Measurements from ENCODE around the gene BABAM2. TPM values are rescaled to one million over a fixed set of nuclear protein-coding genes. Genes with fewer than 3 reads are reported as not detected.
"Not testable (repeated sequence)": the region's sequence is repeated elsewhere in the genome, so short reads cannot be mapped to it uniquely, and the experiment has no call there.

The BABAM2 gene
- total RNA-seq, 2 donors from 2014 or later: 32.2 to 33.5 TPM

GRCh38 chr2:28329184-28329583, 438.7 kb downstream of the BABAM2 start:
- H3K4me3 ChIP-seq: no peak overlapping the region
- no peak for TF ChIP-seq CTCF (IDR thresholded peaks at IDR 0.05)
- H3K27ac ChIP-seq: no peak overlapping the region
- no peaks in the 10 kb centered on the region for H3K9me3 ChIP-seq
- intact Hi-C loops (cut with DNase I): no loop called here
- H3K4me1 ChIP-seq: no peaks in the 10 kb centered on the region
- no peak overlapping the region for H3K9ac ChIP-seq (ENCODE audit: low read depth in 2 of 2, low read length in 2 of 2)
- no peak for DNase-seq
- H3K36me3 ChIP-seq: no peaks in the 10 kb centered on the region
- H3K27me3 ChIP-seq: no peaks in the 10 kb centered on the region

GRCh38 chr2:28330722-28331121, 440.2 kb downstream of the BABAM2 start:
- H3K4me3 ChIP-seq; intact Hi-C loops (cut with DNase I); H3K4me1 ChIP-seq; H3K9ac ChIP-seq (ENCODE audit: low read depth in 2 of 2, low read length in 2 of 2); DNase-seq; H3K9me3 ChIP-seq; H3K27ac ChIP-seq; H3K27me3 ChIP-seq; H3K36me3 ChIP-seq: not testable (repeated sequence)

- DNase-seq; H3K36me3 ChIP-seq; intact Hi-C loops (cut with DNase I); H3K27ac ChIP-seq; H3K27me3 ChIP-seq; H3K9ac ChIP-seq (ENCODE audit: low read depth in 2 of 2, low read length in 2 of 2); H3K4me3 ChIP-seq; H3K9me3 ChIP-seq; H3K4me1 ChIP-seq: not testable (repeated sequence)
Observed at GRCh38 chr2:28331797-28332196, 441.3 kb downstream of the BABAM2 start.

- intact Hi-C loops (cut with DNase I): no loop called here
- Histone ChIP-seq H3K27me3 (no peaks in the 10 kb centered on the region), H3K9me3 (no peaks in the 10 kb centered on the region), H3K4me1 (no peaks in the 10 kb centered on the region), H3K27ac (no peak overlapping the region), H3K36me3 (no peaks in the 10 kb centered on the region), H3K4me3 (no peak overlapping the region), H3K9ac (ENCODE audit: low read depth in 2 of 2, low read length in 2 of 2) (no peak overlapping the region)
- no peak for TF ChIP-seq CTCF (IDR thresholded peaks at IDR 0.05)
- no peak for DNase-seq
Observed at GRCh38 chr2:28332696-28333095, 442.2 kb downstream of the BABAM2 start.

GRCh38 chr2:28333606-28334526, 443.3 kb downstream of the BABAM2 start:
- H3K27ac ChIP-seq: no peak overlapping the region
- DNase-seq: no peak
- intact Hi-C loops (cut with DNase I): no loop called here

GRCh38 chr2:28334527-28334894, 444.0 kb downstream of the BABAM2 start:
- H3K4me1 ChIP-seq: no peaks in the 10 kb centered on the region

More at GRCh38 chr2:28333606-28334526, 443.3 kb downstream of the BABAM2 start:
- TF ChIP-seq CTCF (IDR thresholded peaks at IDR 0.05): no peak
- no peaks in the 10 kb centered on the region for H3K4me1 ChIP-seq
- H3K4me3 ChIP-seq: no peak overlapping the region
- no peak overlapping the region for H3K9ac ChIP-seq (ENCODE audit: low read depth in 2 of 2, low read length in 2 of 2)
- no peaks in the 10 kb centered on the region for H3K9me3 ChIP-seq
- H3K27me3 ChIP-seq: no peaks in the 10 kb centered on the region
- H3K36me3 ChIP-seq: no peaks in the 10 kb centered on the region

GRCh38 chr2:28335265-28335664, 444.7 kb downstream of the BABAM2 start:
- H3K4me3 ChIP-seq; H3K9me3 ChIP-seq; intact Hi-C loops (cut with DNase I); H3K27me3 ChIP-seq; DNase-seq; H3K9ac ChIP-seq (ENCODE audit: low read depth in 2 of 2, low read length in 2 of 2); H3K36me3 ChIP-seq; H3K4me1 ChIP-seq; H3K27ac ChIP-seq: not testable (repeated sequence)

More at GRCh38 chr2:28334527-28334894, 444.0 kb downstream of the BABAM2 start:
- H3K4me3 ChIP-seq: no peak overlapping the region
- H3K27ac ChIP-seq: no peak overlapping the region
- no peak for DNase-seq
- no peak overlapping the region for H3K9ac ChIP-seq (ENCODE audit: low read depth in 2 of 2, low read length in 2 of 2)
- no peaks in the 10 kb centered on the region for H3K9me3 ChIP-seq
- intact Hi-C loops (cut with DNase I): no loop called here
- H3K27me3 ChIP-seq: no peaks in the 10 kb centered on the region
- no peaks in the 10 kb centered on the region for H3K36me3 ChIP-seq
- TF ChIP-seq CTCF (IDR thresholded peaks at IDR 0.05): no peak
